Bronchial epithelial cell (primary cell): ENCODE results near the gene P4HB. TPM values are rescaled to one million over a fixed set of nuclear protein-coding genes. Genes with fewer than 3 reads are reported as not detected.

ENCODE experiments used
- DNase-seq: peaks from one replicate; pipeline ENCODE4 v3.0.0-alpha.2; 2010; ENCODE audit warnings: low read depth
- FAIRE-seq: peaks from 2 replicates; lab custom pipeline; 2011; peaks lifted over from hg19 to GRCh38; lab: Jason Lieb, UNC
- H3K27me3 ChIP-seq: 2 replicates; pipeline ENCODE4 v1.5.1; 2011; ENCODE audit warnings: low read length; ENCODE audit not compliant: control insufficient read depth, insufficient read depth
- H3K36me3 ChIP-seq: 2 replicates; pipeline ENCODE4 v1.5.1; 2011; ENCODE audit warnings: low read length; ENCODE audit not compliant: control insufficient read depth, insufficient read depth
- H3K4me3 ChIP-seq: 2 replicates; pipeline ENCODE4 v1.5.1; 2011; ENCODE audit warnings: mild to moderate bottlenecking, low read depth, low read length, control low read depth
- CTCF ChIP-seq: IDR thresholded peaks from 2 replicates; pipeline ENCODE4 v1.5.1; 2011; ENCODE audit warnings: mild to moderate bottlenecking, moderate library complexity, low read length, control low read depth, inconsistent platforms; ENCODE audit not compliant: insufficient read depth, severe bottlenecking
- total RNA-seq: library from RNA; depleted of rRNA; stranded (reverse); fragments of >200 nt; gene quantifications from 2 replicates; pipeline ENCODE4 v1.2.1, GENCODE V29; 2014

Gene P4HB
- total RNA-seq, 1 donor from 2014 or later = 673 TPM

- no peak within 1 kb of the TSS for H3K4me3 ChIP-seq
- FAIRE-seq = no peak
Measured at GRCh38 chr17:81803728-81804558, 56.4 kb downstream of the P4HB start, which contains the start of gene GCGR. TSS of gene GCGR (plus strand) at chr17:81804150. CDS start at chr17:81809019, 4,869 bp downstream.

GRCh38 chr17:81802856-81803643 is 57.3 kb downstream of the P4HB start:
- Histone ChIP-seq H3K27me3 (peaks cover 35% of the 10 kb centered on the region), H3K36me3 (no peaks in the 10 kb centered on the region), H3K4me3 (no peak overlapping the region)
- DNase-seq = no peak
- no peak for FAIRE-seq
- no peak for TF ChIP-seq CTCF

More at GRCh38 chr17:81803728-81804558, 56.4 kb downstream of the P4HB start, which contains the start of gene GCGR:
- Histone ChIP-seq H3K36me3 (no peaks in the 10 kb centered on the region), H3K27me3 (peaks cover 37% of the 10 kb centered on the region)
- no peak for TF ChIP-seq CTCF
- no peak for DNase-seq

GRCh38 chr17:81802048-81802758 is 58.1 kb downstream of the P4HB start:
- no peak for TF ChIP-seq CTCF
- H3K36me3 ChIP-seq = no peaks in the 10 kb centered on the region
- FAIRE-seq = peak; percentile 36
- DNase-seq = no peak
- no peak overlapping the region for H3K4me3 ChIP-seq
- peaks cover 33% of the 10 kb centered on the region for H3K27me3 ChIP-seq

- FAIRE-seq (peak; percentile 89), DNase-seq (no peak)
- H3K27me3 ChIP-seq = peaks cover 27% of the 10 kb centered on the region
- TF ChIP-seq CTCF = no peak
- no peak overlapping the region for H3K4me3 ChIP-seq
- no peaks in the 10 kb centered on the region for H3K36me3 ChIP-seq
Measured at GRCh38 chr17:81801327-81801726, 59.0 kb downstream of the P4HB start.

GRCh38 chr17:81794509-81794908 is 65.8 kb downstream of the P4HB start:
- no peak for TF ChIP-seq CTCF
- H3K36me3 ChIP-seq = no peaks in the 10 kb centered on the region
- no peaks in the 10 kb centered on the region for H3K27me3 ChIP-seq
- FAIRE-seq (no peak), DNase-seq (no peak)
- H3K4me3 ChIP-seq = no peak overlapping the region
